ENCODE measurements around the gene RPTOR.

DNA sequence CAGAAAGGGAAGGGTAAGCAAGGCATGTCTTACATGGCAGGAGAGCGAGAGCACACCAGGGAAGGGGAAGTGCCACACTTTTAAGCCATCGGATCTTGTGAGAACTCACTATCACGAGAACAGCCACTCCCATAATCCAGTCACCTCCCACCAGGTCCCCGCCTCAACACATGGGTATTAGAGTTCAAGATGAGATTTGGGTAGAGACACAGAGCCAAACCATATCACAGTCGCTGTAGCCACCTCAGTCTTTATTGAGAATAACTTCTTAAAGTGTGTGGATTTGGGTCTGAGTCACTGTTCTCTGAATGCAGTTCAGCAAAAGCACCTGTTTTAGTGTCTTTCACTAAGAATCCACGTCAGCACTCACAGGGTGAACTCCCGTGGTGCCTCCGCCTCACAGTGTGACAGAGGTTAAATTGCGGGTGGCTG, 251.8 kb downstream of the RPTOR start:
- no peak for TF ChIP-seq POLR2A (IDR thresholded peaks at IDR 0.05; ENCODE audit: low read depth, low read length)
- TF ChIP-seq, protein P1, sequence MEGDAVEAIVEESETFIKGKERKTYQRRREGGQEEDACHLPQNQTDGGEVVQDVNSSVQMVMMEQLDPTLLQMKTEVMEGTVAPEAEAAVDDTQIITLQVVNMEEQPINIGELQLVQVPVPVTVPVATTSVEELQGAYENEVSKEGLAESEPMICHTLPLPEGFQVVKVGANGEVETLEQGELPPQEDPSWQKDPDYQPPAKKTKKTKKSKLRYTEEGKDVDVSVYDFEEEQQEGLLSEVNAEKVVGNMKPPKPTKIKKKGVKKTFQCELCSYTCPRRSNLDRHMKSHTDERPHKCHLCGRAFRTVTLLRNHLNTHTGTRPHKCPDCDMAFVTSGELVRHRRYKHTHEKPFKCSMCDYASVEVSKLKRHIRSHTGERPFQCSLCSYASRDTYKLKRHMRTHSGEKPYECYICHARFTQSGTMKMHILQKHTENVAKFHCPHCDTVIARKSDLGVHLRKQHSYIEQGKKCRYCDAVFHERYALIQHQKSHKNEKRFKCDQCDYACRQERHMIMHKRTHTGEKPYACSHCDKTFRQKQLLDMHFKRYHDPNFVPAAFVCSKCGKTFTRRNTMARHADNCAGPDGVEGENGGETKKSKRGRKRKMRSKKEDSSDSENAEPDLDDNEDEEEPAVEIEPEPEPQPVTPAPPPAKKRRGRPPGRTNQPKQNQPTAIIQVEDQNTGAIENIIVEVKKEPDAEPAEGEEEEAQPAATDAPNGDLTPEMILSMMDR (IDR thresholded peaks at IDR 0.05; ENCODE audit: extremely low read depth in 1 of 2, insufficient read depth in 1 of 2, low read depth in 1 of 2, low read length in 2 of 2) = no peak
- TF ChIP-seq JUN (IDR thresholded peaks at IDR 0.05; ENCODE audit: borderline replicate concordance, insufficient read depth, insufficient read length, low read depth) = no peak
- no peak for TF ChIP-seq POLR2AphosphoS5 (IDR thresholded peaks at IDR 0.05; ENCODE audit: insufficient read depth, low read depth, low read length)
- TF ChIP-seq, protein P2, sequence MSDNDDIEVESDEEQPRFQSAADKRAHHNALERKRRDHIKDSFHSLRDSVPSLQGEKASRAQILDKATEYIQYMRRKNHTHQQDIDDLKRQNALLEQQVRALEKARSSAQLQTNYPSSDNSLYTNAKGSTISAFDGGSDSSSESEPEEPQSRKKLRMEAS (IDR thresholded peaks at IDR 0.05; ENCODE audit: insufficient read depth, insufficient read length) = no peak
- no peak for TF ChIP-seq EZH2 (IDR thresholded peaks at IDR 0.05; ENCODE audit: borderline replicate concordance, low read depth, low read length, severe bottlenecking)
- no peak for TF ChIP-seq FOS (IDR thresholded peaks at IDR 0.05; ENCODE audit: borderline replicate concordance, insufficient read depth, low read length)
- TF ChIP-seq MYC (IDR thresholded peaks at IDR 0.05; ENCODE audit: low read depth, low read length) = no peak

All from endothelial cell of umbilical vein (primary cell).